Measurements from ENCODE around the gene DLL4.

GRCh38 chr15:40985541-40986330, 56.6 kb downstream of the DLL4 start:
- TF ChIP-seq CTCF (IDR thresholded peaks at IDR 0.05): no peak
- no peak for TF ChIP-seq POLR2A (IDR thresholded peaks at IDR 0.05)
- TF ChIP-seq EP300 (IDR thresholded peaks at IDR 0.05): no peak
- TF ChIP-seq POLR2AphosphoS5 (IDR thresholded peaks at IDR 0.05): no peak
